Measurements from ENCODE around the gene REG3G. TPM values are rescaled to one million over a fixed set of nuclear protein-coding genes. Genes with fewer than 3 reads are reported as not detected.

The REG3G gene
- total RNA-seq, 2 donors from 2014 or later: not detected

DNA sequence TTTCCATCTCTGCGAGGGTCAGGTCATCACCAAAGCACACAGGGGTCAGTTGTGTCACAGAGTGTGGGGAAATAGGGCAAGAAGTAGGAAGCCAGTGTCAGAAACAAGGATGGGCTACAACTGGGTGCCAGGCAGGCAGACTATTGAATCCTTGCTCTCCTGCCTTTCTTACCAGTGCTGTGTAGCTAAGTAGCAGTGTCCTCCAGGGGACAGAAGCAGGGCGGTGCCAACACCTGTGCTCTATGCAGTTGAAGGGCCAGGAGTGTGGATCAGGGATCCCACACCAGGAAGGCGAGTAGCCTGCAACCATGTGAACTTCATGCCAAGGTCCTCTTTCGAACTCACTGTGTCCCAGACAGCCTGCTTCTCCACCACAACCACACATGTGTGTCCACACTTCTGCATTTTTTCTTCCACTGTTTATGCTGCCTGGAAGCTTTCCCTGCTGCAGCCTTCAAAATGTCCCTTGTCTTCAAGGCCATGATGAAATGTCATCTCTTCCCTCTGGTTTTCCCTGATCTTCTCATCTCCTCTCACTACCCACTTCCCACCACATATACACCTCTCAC lies 25.4 kb upstream of the REG3G start:
- ATAC-seq (ENCODE audit: insufficient number of reproducible peaks, low FRiP score, low read depth) (no peak), DNase-seq (ENCODE audit: low spot score) (no peak)
- no peaks in the 10 kb centered on the region for H3K36me3 ChIP-seq
- no peak overlapping the region for H3K27ac ChIP-seq
- no peaks in the 10 kb centered on the region for H3K27me3 ChIP-seq (replicated peaks; ENCODE audit: insufficient read depth)
- no peaks in the 10 kb centered on the region for H3K9me3 ChIP-seq
- no peak overlapping the region for H3K4me3 ChIP-seq
- no peaks in the 10 kb centered on the region for H3K4me1 ChIP-seq (ENCODE audit: control insufficient read depth in 1 of 2, low read depth in 2 of 2)
- TF ChIP-seq, protein P1, sequence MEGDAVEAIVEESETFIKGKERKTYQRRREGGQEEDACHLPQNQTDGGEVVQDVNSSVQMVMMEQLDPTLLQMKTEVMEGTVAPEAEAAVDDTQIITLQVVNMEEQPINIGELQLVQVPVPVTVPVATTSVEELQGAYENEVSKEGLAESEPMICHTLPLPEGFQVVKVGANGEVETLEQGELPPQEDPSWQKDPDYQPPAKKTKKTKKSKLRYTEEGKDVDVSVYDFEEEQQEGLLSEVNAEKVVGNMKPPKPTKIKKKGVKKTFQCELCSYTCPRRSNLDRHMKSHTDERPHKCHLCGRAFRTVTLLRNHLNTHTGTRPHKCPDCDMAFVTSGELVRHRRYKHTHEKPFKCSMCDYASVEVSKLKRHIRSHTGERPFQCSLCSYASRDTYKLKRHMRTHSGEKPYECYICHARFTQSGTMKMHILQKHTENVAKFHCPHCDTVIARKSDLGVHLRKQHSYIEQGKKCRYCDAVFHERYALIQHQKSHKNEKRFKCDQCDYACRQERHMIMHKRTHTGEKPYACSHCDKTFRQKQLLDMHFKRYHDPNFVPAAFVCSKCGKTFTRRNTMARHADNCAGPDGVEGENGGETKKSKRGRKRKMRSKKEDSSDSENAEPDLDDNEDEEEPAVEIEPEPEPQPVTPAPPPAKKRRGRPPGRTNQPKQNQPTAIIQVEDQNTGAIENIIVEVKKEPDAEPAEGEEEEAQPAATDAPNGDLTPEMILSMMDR (IDR thresholded peaks at IDR 0.05): no peak

- no peaks in the 10 kb centered on the region for H3K4me1 ChIP-seq (ENCODE audit: control insufficient read depth in 1 of 2, low read depth in 2 of 2)
- no peak for DNase-seq (ENCODE audit: low spot score)
- TF ChIP-seq, protein P1 (IDR thresholded peaks at IDR 0.05): no peak
- H3K4me3 ChIP-seq: no peak overlapping the region
- H3K9me3 ChIP-seq: no peaks in the 10 kb centered on the region
- H3K36me3 ChIP-seq: no peaks in the 10 kb centered on the region
- no peak overlapping the region for H3K27ac ChIP-seq
- no peak for ATAC-seq (ENCODE audit: insufficient number of reproducible peaks, low FRiP score, low read depth)
- no peaks in the 10 kb centered on the region for H3K27me3 ChIP-seq (replicated peaks; ENCODE audit: insufficient read depth)
Measured at GRCh38 chr2:79001285-79001684, 24.2 kb upstream of the REG3G start.

GRCh38 chr2:79004680-79005079 lies 20.8 kb upstream of the REG3G start:
- DNase-seq (ENCODE audit: low spot score) (no peak), ATAC-seq (ENCODE audit: insufficient number of reproducible peaks, low FRiP score, low read depth) (no peak)
- Histone ChIP-seq H3K27ac (no peak overlapping the region), H3K9me3 (no peaks in the 10 kb centered on the region), H3K4me1 (ENCODE audit: control insufficient read depth in 1 of 2, low read depth in 2 of 2) (no peaks in the 10 kb centered on the region), H3K36me3 (no peaks in the 10 kb centered on the region), H3K27me3 (replicated peaks; ENCODE audit: insufficient read depth) (no peaks in the 10 kb centered on the region), H3K4me3 (no peak overlapping the region)
- TF ChIP-seq, protein P1 (IDR thresholded peaks at IDR 0.05): no peak

GRCh38 chr2:79005216-79005615 lies 20.3 kb upstream of the REG3G start:
- ATAC-seq (ENCODE audit: insufficient number of reproducible peaks, low FRiP score, low read depth) (no peak), DNase-seq (ENCODE audit: low spot score) (no peak)
- TF ChIP-seq, protein P1 (IDR thresholded peaks at IDR 0.05): no peak
- Histone ChIP-seq H3K27me3 (replicated peaks; ENCODE audit: insufficient read depth) (no peaks in the 10 kb centered on the region), H3K4me3 (no peak overlapping the region), H3K36me3 (no peaks in the 10 kb centered on the region), H3K9me3 (no peaks in the 10 kb centered on the region), H3K27ac (no peak overlapping the region), H3K4me1 (ENCODE audit: control insufficient read depth in 1 of 2, low read depth in 2 of 2) (no peaks in the 10 kb centered on the region)

DNA sequence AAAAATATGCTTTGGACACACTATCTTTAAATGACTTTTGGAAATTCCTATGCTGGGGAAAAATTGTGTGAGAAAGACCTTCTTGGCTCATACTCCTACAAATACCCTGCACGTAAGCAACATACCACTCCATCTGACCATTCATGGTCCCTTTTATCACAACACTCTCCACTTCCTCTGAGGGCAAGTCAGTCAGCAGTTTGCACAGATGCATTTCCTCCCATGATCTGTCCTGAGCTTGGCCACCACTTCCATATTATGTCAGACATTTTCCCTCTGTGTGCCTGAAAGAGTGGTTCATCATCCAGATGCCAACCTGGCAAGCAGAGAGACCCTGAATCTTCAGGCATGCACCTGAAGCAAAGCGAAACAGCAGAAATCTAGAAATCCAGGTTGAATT lies 16.1 kb upstream of the REG3G start:
- H3K36me3 ChIP-seq: no peaks in the 10 kb centered on the region
- H3K27me3 ChIP-seq (replicated peaks; ENCODE audit: insufficient read depth): no peaks in the 10 kb centered on the region
- ATAC-seq (ENCODE audit: insufficient number of reproducible peaks, low FRiP score, low read depth) (no peak), DNase-seq (ENCODE audit: low spot score) (no peak)
- H3K4me1 ChIP-seq (ENCODE audit: control insufficient read depth in 1 of 2, low read depth in 2 of 2): no peaks in the 10 kb centered on the region
- no peak overlapping the region for H3K27ac ChIP-seq
- H3K4me3 ChIP-seq: no peak overlapping the region
- TF ChIP-seq, protein P1 (IDR thresholded peaks at IDR 0.05): no peak
- no peaks in the 10 kb centered on the region for H3K9me3 ChIP-seq
